Measurements from ENCODE around the gene CYSRT1. TPM values are rescaled to one million over a fixed set of nuclear protein-coding genes. Genes with fewer than 3 reads are reported as not detected.
A peak's percentile ranks its signal among the peaks of the same experiment; 100 is the strongest.
"Not testable (repeated sequence)": the region's sequence is repeated elsewhere in the genome, so short reads cannot be mapped to it uniquely, and the experiment has no call there.

Gene CYSRT1
- total RNA-seq, 1 donor from 2014 or later = 1.3 TPM

GRCh38 chr9:137262173-137262908, 37.4 kb downstream of the CYSRT1 start:
- not testable (repeated sequence) for H2AFZ ChIP-seq (ENCODE audit: low read depth, low read length); H3K36me3 ChIP-seq (ENCODE audit: insufficient read depth, low read length); H3K9me3 ChIP-seq (ENCODE audit: insufficient read depth, low read depth, low read length); FAIRE-seq; H3K4me1 ChIP-seq (ENCODE audit: insufficient read depth, low read length); H3K27me3 Mint-ChIP-seq (ENCODE audit: low read depth, unreplicated experiment); H3K27ac ChIP-seq (ENCODE audit: low read depth, low read length); H3K4me3 ChIP-seq (ENCODE audit: insufficient read depth, low read depth, low read length); H3K27me3 ChIP-seq (ENCODE audit: insufficient read depth, low read length); H3K4me3 Mint-ChIP-seq (ENCODE audit: unreplicated experiment); H3K27ac Mint-ChIP-seq (ENCODE audit: unreplicated experiment); H3K4me1 Mint-ChIP-seq (ENCODE audit: low read depth, unreplicated experiment); H3K9me3 Mint-ChIP-seq (ENCODE audit: unreplicated experiment); H3K4me2 ChIP-seq (ENCODE audit: low read length); H3K9ac ChIP-seq (ENCODE audit: low read length); H3K36me3 Mint-ChIP-seq (ENCODE audit: low read depth, unreplicated experiment)
- Histone ChIP-seq H3K79me2 (ENCODE audit: insufficient read depth, low read length) (peaks cover 28% of the 10 kb centered on the region), H4K20me1 (ENCODE audit: insufficient read depth, low read length) (peaks cover 15% of the 10 kb centered on the region)
- DNase-seq (ENCODE audit: low read depth) = peak; percentile 39
- TF ChIP-seq CTCF (IDR thresholded peaks at IDR 0.05; ENCODE audit: insufficient read depth, low read depth, low read length) = peak; percentile 33

DNA sequence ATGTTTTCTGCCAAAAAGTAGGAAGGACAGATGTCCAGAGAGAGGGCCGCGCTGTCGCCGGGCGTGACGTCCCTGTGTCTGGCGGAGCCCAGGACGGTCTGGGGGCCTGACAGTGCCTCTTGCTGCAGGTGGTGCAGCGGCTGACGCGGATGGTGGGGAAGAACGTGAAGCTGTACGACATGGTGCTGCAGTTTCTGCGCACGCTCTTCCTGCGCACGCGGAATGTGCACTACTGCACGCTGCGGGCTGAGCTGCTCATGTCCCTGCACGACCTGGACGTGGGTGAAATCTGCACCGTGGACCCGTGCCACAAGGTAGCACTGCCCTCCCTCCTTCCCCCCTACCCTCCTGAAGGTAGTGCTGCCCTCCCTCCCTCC, 37.9 kb downstream of the CYSRT1 start:
- H3K36me3 Mint-ChIP-seq (ENCODE audit: low read depth, unreplicated experiment) = peaks cover 6% of the 10 kb centered on the region
- no peak overlapping the region for H3K4me3 ChIP-seq (ENCODE audit: insufficient read depth, low read depth, low read length)
- no peaks in the 10 kb centered on the region for H3K9me3 Mint-ChIP-seq (ENCODE audit: unreplicated experiment)
- peaks cover 25% of the 10 kb centered on the region for H3K79me2 ChIP-seq (ENCODE audit: insufficient read depth, low read length)
- H3K27ac ChIP-seq (ENCODE audit: low read depth, low read length) = no peak overlapping the region
- no peaks in the 10 kb centered on the region for H3K9me3 ChIP-seq (ENCODE audit: insufficient read depth, low read depth, low read length)
- DNase-seq (ENCODE audit: low read depth) (no peak), FAIRE-seq (no peak)
- H3K27me3 Mint-ChIP-seq (ENCODE audit: low read depth, unreplicated experiment) = no peaks in the 10 kb centered on the region
- no peak overlapping the region for H2AFZ ChIP-seq (ENCODE audit: low read depth, low read length)
- H3K4me3 Mint-ChIP-seq (ENCODE audit: unreplicated experiment) = no peak overlapping the region
- H3K9ac ChIP-seq (ENCODE audit: low read length) = no peak overlapping the region
- peaks cover 3% of the 10 kb centered on the region for H3K4me1 Mint-ChIP-seq (ENCODE audit: low read depth, unreplicated experiment)
- TF ChIP-seq CTCF (IDR thresholded peaks at IDR 0.05; ENCODE audit: insufficient read depth, low read depth, low read length) = no peak
- TF ChIP-seq EZH2 (IDR thresholded peaks at IDR 0.05; ENCODE audit: insufficient read depth, low read length) = no peak
- no peak overlapping the region for H3K27ac Mint-ChIP-seq (ENCODE audit: unreplicated experiment)
- H4K20me1 ChIP-seq (ENCODE audit: insufficient read depth, low read length) = peaks cover 18% of the 10 kb centered on the region
- H3K36me3 ChIP-seq (ENCODE audit: insufficient read depth, low read length) = peaks cover 9% of the 10 kb centered on the region
- H3K4me1 ChIP-seq (ENCODE audit: insufficient read depth, low read length) = peaks cover 3% of the 10 kb centered on the region
- no peak overlapping the region for H3K4me2 ChIP-seq (ENCODE audit: low read length)
- no peaks in the 10 kb centered on the region for H3K27me3 ChIP-seq (ENCODE audit: insufficient read depth, low read length)

DNA sequence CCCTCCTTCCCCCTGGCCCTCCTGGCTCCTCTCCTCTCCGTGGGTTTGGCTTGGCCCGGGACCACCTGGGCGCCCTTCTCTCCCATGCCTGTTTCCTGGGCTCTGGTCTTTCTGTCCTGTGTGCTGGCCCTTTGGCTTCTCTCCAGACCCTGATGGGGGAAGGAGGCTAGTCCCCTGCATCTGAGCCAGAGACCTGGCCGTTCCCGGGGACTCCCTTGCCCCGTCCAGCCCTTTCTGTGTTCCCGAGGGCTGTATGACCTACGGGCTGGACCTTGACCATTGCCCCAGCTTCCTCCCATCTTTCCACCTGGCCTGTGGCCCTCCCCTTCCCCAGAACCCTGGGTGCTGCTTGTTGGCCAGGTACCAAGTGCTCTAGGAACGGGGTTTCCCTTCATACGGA, 38.5 kb downstream of the CYSRT1 start:
- Mint-ChIP-seq H3K27ac (ENCODE audit: unreplicated experiment) (no peak overlapping the region), H3K9me3 (ENCODE audit: unreplicated experiment) (no peaks in the 10 kb centered on the region), H3K4me1 (ENCODE audit: low read depth, unreplicated experiment) (peaks cover 3% of the 10 kb centered on the region), H3K4me3 (ENCODE audit: unreplicated experiment) (no peak overlapping the region), H3K36me3 (ENCODE audit: low read depth, unreplicated experiment) (peaks cover 9% of the 10 kb centered on the region), H3K27me3 (ENCODE audit: low read depth, unreplicated experiment) (no peaks in the 10 kb centered on the region)
- TF ChIP-seq CTCF (IDR thresholded peaks at IDR 0.05; ENCODE audit: insufficient read depth, low read depth, low read length) = no peak
- no peak for TF ChIP-seq EZH2 (IDR thresholded peaks at IDR 0.05; ENCODE audit: insufficient read depth, low read length)
- no peak overlapping the region for H2AFZ ChIP-seq (ENCODE audit: low read depth, low read length)
- H3K9me3 ChIP-seq (ENCODE audit: insufficient read depth, low read depth, low read length) = no peaks in the 10 kb centered on the region
- peaks cover 21% of the 10 kb centered on the region for H3K79me2 ChIP-seq (ENCODE audit: insufficient read depth, low read length)
- H3K4me3 ChIP-seq (ENCODE audit: insufficient read depth, low read depth, low read length) = no peak overlapping the region
- peaks cover 4% of the 10 kb centered on the region for H3K4me1 ChIP-seq (ENCODE audit: insufficient read depth, low read length)
- no peak overlapping the region for H3K27ac ChIP-seq (ENCODE audit: low read depth, low read length)
- H3K36me3 ChIP-seq (ENCODE audit: insufficient read depth, low read length) = peaks cover 9% of the 10 kb centered on the region
- FAIRE-seq (no peak), DNase-seq (ENCODE audit: low read depth) (no peak)
- peaks cover 20% of the 10 kb centered on the region for H4K20me1 ChIP-seq (ENCODE audit: insufficient read depth, low read length)
- H3K4me2 ChIP-seq (ENCODE audit: low read length) = no peak overlapping the region
- H3K9ac ChIP-seq (ENCODE audit: low read length) = no peak overlapping the region
- no peaks in the 10 kb centered on the region for H3K27me3 ChIP-seq (ENCODE audit: insufficient read depth, low read length)
